ENCODE results near the gene MAPK14.
A peak's percentile ranks its signal among the peaks of the same experiment; 100 is the strongest.

The MAPK14 gene

GRCh38 chr6:36098253-36098919, 70.8 kb downstream of the MAPK14 start:
- WGBS: 30% methylated on average over 1 of the region's 3 CpGs
- H2BK120ac ChIP-seq (ENCODE audit: low read depth, low read length): no peak overlapping the region
- no peak overlapping the region for H2AK5ac ChIP-seq (ENCODE audit: low read length, severe bottlenecking)
- H3K4me3 ChIP-seq (ENCODE audit: insufficient read depth in 1 of 2, low read depth in 1 of 2, low read length in 2 of 2): no peak overlapping the region
- no peaks in the 10 kb centered on the region for H3K27me3 ChIP-seq (ENCODE audit: control insufficient read depth in 1 of 2, insufficient read depth in 1 of 2, low read length in 2 of 2)
- H3K4me2 ChIP-seq (ENCODE audit: low read length, poor library complexity, severe bottlenecking): no peak overlapping the region
- H3K4me1 ChIP-seq (ENCODE audit: control insufficient read depth, insufficient read depth, low read depth, low read length): no peaks in the 10 kb centered on the region
- H3K9me3 ChIP-seq (ENCODE audit: control insufficient read depth, low read length): no peaks in the 10 kb centered on the region
- H4K91ac ChIP-seq (ENCODE audit: low read length): no peak overlapping the region
- H3K79me1 ChIP-seq (replicated peaks; ENCODE audit: low read length, poor library complexity, severe bottlenecking): peaks cover 13% of the 10 kb centered on the region
- H3K4ac ChIP-seq (ENCODE audit: low read depth in 1 of 2, low read length in 2 of 2): no peak overlapping the region
- H3K27ac ChIP-seq (ENCODE audit: low read length, poor library complexity, severe bottlenecking): no peak overlapping the region
- no peak overlapping the region for H3K14ac ChIP-seq (ENCODE audit: low read length in 2 of 2)
- H3K9ac ChIP-seq (ENCODE audit: low read length): peak overlapping the region; percentile 44
- no peak overlapping the region for H3K23ac ChIP-seq (ENCODE audit: low read length in 2 of 2)
- H2AFZ ChIP-seq (ENCODE audit: low read depth, low read length): no peak overlapping the region
- H4K8ac ChIP-seq (ENCODE audit: low read length): no peak overlapping the region
- H3K18ac ChIP-seq (ENCODE audit: low read depth in 1 of 2, low read length in 2 of 2): no peak overlapping the region
- no peak overlapping the region for H2BK15ac ChIP-seq (ENCODE audit: low read depth, poor library complexity, severe bottlenecking)
- no peak overlapping the region for H2BK12ac ChIP-seq (ENCODE audit: low read length in 2 of 2)
- peaks cover 15 to 46% of the 10 kb centered on the region in 2 experiments for H3K36me3 ChIP-seq (ENCODE audit: control insufficient read depth in 1 of 2, insufficient read depth in 2 of 2, low read depth in 1 of 2, low read length in 2 of 2)
- DNase-seq: no peak
- no peak overlapping the region for H2BK5ac ChIP-seq (ENCODE audit: low read depth, low read length, poor library complexity, severe bottlenecking)

- H4K91ac ChIP-seq (ENCODE audit: low read length): no peak overlapping the region
- no peak overlapping the region for H3K27ac ChIP-seq (ENCODE audit: low read length, poor library complexity, severe bottlenecking)
- H3K36me3 ChIP-seq (ENCODE audit: control insufficient read depth in 1 of 2, insufficient read depth in 2 of 2, low read depth in 1 of 2, low read length in 2 of 2): peaks cover 19 to 53% of the 10 kb centered on the region in 2 experiments
- no peak overlapping the region for H3K18ac ChIP-seq (ENCODE audit: low read depth in 1 of 2, low read length in 2 of 2)
- H3K23ac ChIP-seq (ENCODE audit: low read length in 2 of 2): no peak overlapping the region
- no peak overlapping the region for H2AK5ac ChIP-seq (ENCODE audit: low read length, severe bottlenecking)
- no peak overlapping the region for H3K4ac ChIP-seq (ENCODE audit: low read depth in 1 of 2, low read length in 2 of 2)
- H3K4me3 ChIP-seq (ENCODE audit: insufficient read depth in 1 of 2, low read depth in 1 of 2, low read length in 2 of 2): no peak overlapping the region
- no peaks in the 10 kb centered on the region for H3K9me3 ChIP-seq (ENCODE audit: control insufficient read depth, low read length)
- 67% methylated on average over 4 of the region's 5 CpGs for WGBS
- H3K14ac ChIP-seq (ENCODE audit: low read length in 2 of 2): no peak overlapping the region
- no peak overlapping the region for H2BK15ac ChIP-seq (ENCODE audit: low read depth, poor library complexity, severe bottlenecking)
- no peak overlapping the region for H4K8ac ChIP-seq (ENCODE audit: low read length)
- H3K4me2 ChIP-seq (ENCODE audit: low read length, poor library complexity, severe bottlenecking): no peak overlapping the region
- peak overlapping the region; percentile 44 for H3K9ac ChIP-seq (ENCODE audit: low read length)
- no peaks in the 10 kb centered on the region for H3K4me1 ChIP-seq (ENCODE audit: control insufficient read depth, insufficient read depth, low read depth, low read length)
- H2BK5ac ChIP-seq (ENCODE audit: low read depth, low read length, poor library complexity, severe bottlenecking): no peak overlapping the region
- no peaks in the 10 kb centered on the region for H3K27me3 ChIP-seq (ENCODE audit: control insufficient read depth in 1 of 2, insufficient read depth in 1 of 2, low read length in 2 of 2)
- H3K79me1 ChIP-seq (replicated peaks; ENCODE audit: low read length, poor library complexity, severe bottlenecking): peaks cover 20% of the 10 kb centered on the region
- H2BK12ac ChIP-seq (ENCODE audit: low read length in 2 of 2): no peak overlapping the region
- DNase-seq: peak; percentile 45
- H2AFZ ChIP-seq (ENCODE audit: low read depth, low read length): no peak overlapping the region
- H2BK120ac ChIP-seq (ENCODE audit: low read depth, low read length): no peak overlapping the region
Observed at GRCh38 chr6:36098920-36099647, 71.5 kb downstream of the MAPK14 start.

- Histone ChIP-seq H3K79me1 (replicated peaks; ENCODE audit: low read length, poor library complexity, severe bottlenecking) (peaks cover 24% of the 10 kb centered on the region), H3K9ac (ENCODE audit: low read length) (no peak overlapping the region), H2BK12ac (ENCODE audit: low read length in 2 of 2) (no peak overlapping the region), H3K4me3 (ENCODE audit: insufficient read depth in 1 of 2, low read depth in 1 of 2, low read length in 2 of 2) (no peak overlapping the region), H2BK5ac (ENCODE audit: low read depth, low read length, poor library complexity, severe bottlenecking) (no peak overlapping the region), H3K4me1 (ENCODE audit: control insufficient read depth, insufficient read depth, low read depth, low read length) (no peaks in the 10 kb centered on the region), H2BK15ac (ENCODE audit: low read depth, poor library complexity, severe bottlenecking) (no peak overlapping the region), H2BK120ac (ENCODE audit: low read depth, low read length) (no peak overlapping the region), H3K18ac (ENCODE audit: low read depth in 1 of 2, low read length in 2 of 2) (no peak overlapping the region), H3K23ac (ENCODE audit: low read length in 2 of 2) (no peak overlapping the region), H2AFZ (ENCODE audit: low read depth, low read length) (no peak overlapping the region), H4K8ac (ENCODE audit: low read length) (no peak overlapping the region), H3K14ac (ENCODE audit: low read length in 2 of 2) (no peak overlapping the region), H3K4ac (ENCODE audit: low read depth in 1 of 2, low read length in 2 of 2) (no peak overlapping the region), H3K36me3 (ENCODE audit: control insufficient read depth in 1 of 2, insufficient read depth in 2 of 2, low read depth in 1 of 2, low read length in 2 of 2) (peaks cover 21 to 58% of the 10 kb centered on the region in 2 experiments), H3K27me3 (ENCODE audit: control insufficient read depth in 1 of 2, insufficient read depth in 1 of 2, low read length in 2 of 2) (no peaks in the 10 kb centered on the region), H3K9me3 (ENCODE audit: control insufficient read depth, low read length) (no peaks in the 10 kb centered on the region), H2AK5ac (ENCODE audit: low read length, severe bottlenecking) (no peak overlapping the region), H4K91ac (ENCODE audit: low read length) (no peak overlapping the region), H3K27ac (ENCODE audit: low read length, poor library complexity, severe bottlenecking) (no peak overlapping the region), H3K4me2 (ENCODE audit: low read length, poor library complexity, severe bottlenecking) (no peak overlapping the region)
- whole genome bisulfite sequencing: 85% methylated on average over 6 of the region's 6 CpGs
- no peak for DNase-seq
Observed at GRCh38 chr6:36099869-36100483, 72.4 kb downstream of the MAPK14 start.

GRCh38 chr6:36101691-36102090, 74.1 kb downstream of the MAPK14 start:
- Histone ChIP-seq H2BK12ac (ENCODE audit: low read length in 2 of 2) (no peak overlapping the region), H3K27ac (ENCODE audit: low read length, poor library complexity, severe bottlenecking) (no peak overlapping the region), H2BK120ac (ENCODE audit: low read depth, low read length) (no peak overlapping the region), H3K4ac (ENCODE audit: low read depth in 1 of 2, low read length in 2 of 2) (no peak overlapping the region), H3K18ac (ENCODE audit: low read depth in 1 of 2, low read length in 2 of 2) (no peak overlapping the region), H3K27me3 (ENCODE audit: control insufficient read depth in 1 of 2, insufficient read depth in 1 of 2, low read length in 2 of 2) (no peaks in the 10 kb centered on the region), H3K14ac (ENCODE audit: low read length in 2 of 2) (no peak overlapping the region), H2AFZ (ENCODE audit: low read depth, low read length) (no peak overlapping the region), H3K9ac (ENCODE audit: low read length) (no peak overlapping the region), H2AK5ac (ENCODE audit: low read length, severe bottlenecking) (no peak overlapping the region), H3K79me1 (replicated peaks; ENCODE audit: low read length, poor library complexity, severe bottlenecking) (peaks cover 21% of the 10 kb centered on the region), H4K8ac (ENCODE audit: low read length) (peak overlapping the region; percentile 17), H3K36me3 (ENCODE audit: control insufficient read depth in 1 of 2, insufficient read depth in 2 of 2, low read depth in 1 of 2, low read length in 2 of 2) (peaks cover 18 to 60% of the 10 kb centered on the region in 2 experiments), H3K4me2 (ENCODE audit: low read length, poor library complexity, severe bottlenecking) (no peak overlapping the region), H3K9me3 (ENCODE audit: control insufficient read depth, low read length) (no peaks in the 10 kb centered on the region), H2BK15ac (ENCODE audit: low read depth, poor library complexity, severe bottlenecking) (no peak overlapping the region), H4K91ac (ENCODE audit: low read length) (no peak overlapping the region), H3K4me1 (ENCODE audit: control insufficient read depth, insufficient read depth, low read depth, low read length) (no peaks in the 10 kb centered on the region), H3K4me3 (ENCODE audit: insufficient read depth in 1 of 2, low read depth in 1 of 2, low read length in 2 of 2) (no peak overlapping the region), H3K23ac (ENCODE audit: low read length in 2 of 2) (no peak overlapping the region), H2BK5ac (ENCODE audit: low read depth, low read length, poor library complexity, severe bottlenecking) (no peak overlapping the region)
- no peak for DNase-seq
- WGBS: 100% methylated on average over 1 of the region's 3 CpGs

Measured in mesenchymal stem cell (in vitro differentiated cells and primary cell).